GM18498 (cell line): Measurements from ENCODE around the gene TRPM3.

Experiments
- ATAC-seq: cut with Tn5 transposase; IDR thresholded peaks from one replicate; pipeline ENCODE4 v1.9.1; 2021; ENCODE audit warnings: mild to moderate bottlenecking, moderate library complexity; ENCODE audit not compliant: unreplicated experiment

Gene TRPM3

DNA sequence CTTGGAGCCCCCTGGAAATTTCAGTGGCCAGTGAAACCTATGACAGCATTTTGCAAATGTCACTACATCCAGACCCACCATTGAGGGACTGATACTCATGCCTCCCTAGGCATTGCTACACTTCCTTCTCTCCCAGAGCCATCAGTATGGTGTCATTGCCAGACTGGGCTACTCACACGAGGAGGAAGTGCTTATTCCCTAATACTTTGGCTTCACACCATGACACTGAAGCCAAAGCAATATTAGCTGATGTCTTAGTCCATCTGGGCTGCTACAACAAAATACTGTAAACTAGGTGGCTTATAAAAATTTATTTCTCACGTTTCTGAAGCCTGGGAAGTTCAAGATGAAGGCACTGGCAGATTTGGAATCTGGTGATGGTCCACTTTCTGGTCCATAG, 22.6 kb downstream of the TRPM3 start:
- ATAC-seq: no peak

DNA sequence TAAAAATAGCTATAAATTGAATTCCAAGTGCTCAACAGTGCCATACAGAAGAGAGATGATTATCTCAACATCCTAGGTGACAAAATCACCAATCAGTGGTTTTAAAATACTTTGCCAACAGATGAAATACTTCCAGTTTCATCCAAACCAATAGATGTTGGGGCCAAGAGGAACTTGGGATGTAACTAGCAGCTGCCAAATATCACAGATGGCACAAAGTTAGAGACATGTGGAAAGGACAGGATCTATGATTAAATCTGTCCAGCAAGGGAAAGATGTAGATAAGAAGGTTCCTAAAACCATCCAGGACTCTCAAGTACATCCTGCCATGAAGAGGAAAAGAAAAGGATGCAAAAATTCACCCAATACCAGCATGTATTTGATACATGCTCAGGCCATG, 23.8 kb downstream of the TRPM3 start:
- ATAC-seq: no peak

DNA sequence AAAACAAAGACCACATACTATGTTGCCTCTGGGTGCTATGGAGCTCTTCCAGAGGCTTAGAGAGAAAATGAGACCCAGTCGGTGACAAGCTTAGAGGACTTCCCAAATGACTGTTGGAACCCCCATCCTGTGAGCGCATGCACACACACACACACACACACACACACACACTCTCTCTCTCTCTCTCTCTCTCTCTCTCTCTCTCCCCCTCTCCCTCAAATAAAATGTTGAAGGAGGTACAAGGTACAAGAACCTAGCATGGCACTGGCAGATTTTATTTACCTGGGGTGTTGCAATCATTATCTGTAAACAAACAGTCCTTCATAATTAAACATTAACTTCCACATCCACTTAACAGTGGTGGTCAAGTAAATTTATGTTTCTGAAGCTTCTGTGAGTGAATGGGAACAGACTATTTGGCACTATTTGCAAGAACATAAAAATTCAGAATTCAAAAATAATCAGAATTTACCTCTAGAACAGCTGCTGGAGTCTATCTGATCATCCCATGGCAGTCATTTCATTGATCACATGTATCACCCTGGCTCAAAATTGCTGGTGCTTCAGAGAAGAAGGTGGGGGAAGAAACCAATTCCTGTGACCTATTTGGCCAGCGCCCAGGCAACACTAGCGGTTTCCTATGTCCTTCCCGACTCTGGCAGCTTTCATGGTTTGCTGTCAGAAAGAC, 24.9 kb downstream of the TRPM3 start:
- no peak for ATAC-seq

DNA sequence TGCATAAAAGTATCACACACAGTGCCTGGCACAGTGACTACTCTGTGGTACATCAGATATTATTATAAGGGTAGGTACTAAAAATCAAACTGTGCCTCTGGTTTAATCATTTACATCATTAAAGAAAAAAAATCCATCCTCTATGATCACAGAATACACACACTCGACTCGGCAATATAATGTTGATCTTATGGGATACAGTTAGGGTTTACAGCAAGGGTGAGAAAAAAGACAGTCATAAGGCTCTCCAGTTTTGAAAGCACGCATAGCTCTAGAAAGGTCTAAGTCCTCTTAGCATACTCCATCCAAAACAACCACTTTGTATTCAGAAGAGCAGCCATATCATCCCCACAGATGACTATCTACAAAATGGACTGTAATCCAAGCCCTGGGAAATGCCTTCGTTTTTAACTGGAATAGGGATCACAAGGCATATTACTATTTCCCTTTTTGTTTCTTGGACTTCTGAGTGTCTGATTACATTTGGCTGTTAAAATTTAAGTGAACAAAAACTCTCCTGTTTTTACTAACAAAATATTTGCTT, 26.6 kb downstream of the TRPM3 start:
- ATAC-seq: no peak

DNA sequence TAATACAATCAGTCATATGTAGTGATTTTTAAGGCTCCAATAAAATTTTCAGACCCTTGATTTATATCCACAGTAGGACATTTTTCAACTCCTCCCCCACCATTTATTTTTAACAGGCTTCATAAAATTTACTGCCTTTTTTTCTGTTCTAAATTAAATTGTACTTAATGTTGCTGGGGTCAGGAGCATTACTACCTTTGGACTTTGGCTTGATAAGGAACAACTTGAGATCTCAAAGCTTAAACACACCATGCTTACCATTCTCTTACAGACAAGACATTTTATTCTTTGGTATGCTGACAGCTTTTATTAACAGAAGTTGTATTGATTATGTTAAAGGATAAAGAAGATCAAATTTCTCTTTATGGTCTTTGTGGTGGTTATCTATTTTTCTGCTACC, 30.5 kb downstream of the TRPM3 start:
- no peak for ATAC-seq

DNA sequence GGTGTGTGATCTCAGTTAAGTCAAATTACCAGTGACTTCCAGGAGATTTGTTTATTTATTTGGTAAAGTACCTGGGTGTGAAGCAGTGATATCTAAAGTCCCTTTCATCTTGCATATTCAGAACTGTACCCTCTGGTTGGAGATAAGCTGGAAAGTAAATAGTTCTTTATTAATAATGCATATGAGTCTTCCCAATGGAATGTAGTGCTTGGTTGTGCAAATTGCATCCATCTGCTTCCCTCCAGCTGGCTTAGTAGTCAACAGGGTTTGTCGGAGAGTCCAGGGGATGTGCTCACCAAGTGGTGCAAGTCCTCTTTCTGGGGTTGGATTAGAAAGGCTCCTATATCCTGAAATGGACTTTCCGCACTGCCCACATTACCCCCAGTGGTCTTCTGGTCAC, 42.0 kb downstream of the TRPM3 start:
- no peak for ATAC-seq

DNA sequence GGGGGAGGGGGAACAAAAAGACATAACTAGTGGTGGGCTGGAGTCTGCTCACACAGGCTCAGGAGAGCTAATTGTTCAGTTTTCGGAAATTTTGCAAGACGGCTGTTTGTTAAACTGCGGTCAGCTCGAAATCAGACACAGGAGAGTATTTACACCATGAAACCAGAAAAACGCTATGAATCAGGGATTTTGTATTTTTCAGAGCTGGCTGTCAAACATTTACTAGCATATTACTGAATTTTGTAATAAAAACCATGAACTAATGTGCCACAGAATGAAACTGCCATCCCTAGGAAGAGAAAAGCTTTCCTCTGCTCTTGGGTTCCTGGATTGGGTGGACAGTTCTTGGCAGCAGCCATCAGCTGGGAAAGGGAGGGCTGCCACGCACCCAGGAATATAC, 45.3 kb downstream of the TRPM3 start:
- no peak for ATAC-seq

DNA sequence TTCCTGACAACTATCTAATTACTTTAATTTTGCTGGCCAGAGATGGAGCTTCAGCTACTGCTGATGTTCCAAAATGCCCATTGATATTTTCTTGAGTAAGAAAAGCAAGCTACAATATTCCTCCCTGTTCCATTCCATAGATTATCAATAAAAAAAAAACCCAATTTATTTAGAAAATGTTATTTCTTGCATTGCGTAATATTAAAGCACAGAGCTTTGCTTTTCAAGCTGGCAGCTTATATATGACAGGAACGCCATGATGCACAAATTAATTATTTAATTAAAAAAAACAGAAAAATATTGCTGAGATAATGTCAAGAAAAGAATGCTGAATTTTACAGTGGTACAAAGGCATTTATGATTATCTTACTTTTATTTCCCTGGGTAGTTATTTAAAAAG, 47.9 kb downstream of the TRPM3 start:
- no peak for ATAC-seq

DNA sequence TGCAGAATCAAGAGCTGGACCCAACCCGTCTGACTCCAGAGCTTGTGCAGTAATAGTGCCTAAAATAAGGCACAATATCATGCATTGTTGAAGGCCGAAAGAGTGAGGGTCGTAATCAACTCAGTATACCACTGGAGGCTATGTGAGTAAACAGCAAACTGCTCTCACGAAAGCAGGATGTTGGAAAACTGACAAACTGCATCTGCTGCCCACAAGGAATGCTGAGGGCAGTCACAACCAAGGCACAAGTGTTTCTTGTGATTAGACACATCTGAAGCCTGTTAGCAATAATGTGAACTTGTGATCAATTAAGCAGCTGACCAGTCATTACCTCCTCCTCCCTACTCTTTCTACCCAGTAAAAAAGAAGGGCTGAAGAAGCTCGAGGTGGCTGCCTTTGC, 48.8 kb downstream of the TRPM3 start:
- no peak for ATAC-seq

DNA sequence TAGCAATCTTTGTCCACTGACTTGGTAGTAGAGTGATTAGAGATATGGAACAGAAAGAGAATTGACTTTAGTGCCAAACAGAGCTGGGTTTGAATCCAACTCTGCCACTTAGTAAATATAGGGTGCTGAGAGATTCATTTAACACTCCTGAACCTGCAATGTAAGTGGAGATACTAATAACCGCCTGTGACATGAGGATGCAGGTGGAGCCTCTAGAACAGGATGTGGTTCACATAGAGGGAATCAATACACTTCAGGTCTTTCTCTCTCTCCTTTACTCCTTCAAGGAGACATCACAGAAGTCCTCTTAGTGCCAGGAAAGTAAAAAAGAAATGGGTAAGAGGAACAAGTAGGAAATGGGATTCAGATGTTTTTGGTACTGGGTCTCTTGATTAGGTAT, 49.8 kb downstream of the TRPM3 start:
- no peak for ATAC-seq

DNA sequence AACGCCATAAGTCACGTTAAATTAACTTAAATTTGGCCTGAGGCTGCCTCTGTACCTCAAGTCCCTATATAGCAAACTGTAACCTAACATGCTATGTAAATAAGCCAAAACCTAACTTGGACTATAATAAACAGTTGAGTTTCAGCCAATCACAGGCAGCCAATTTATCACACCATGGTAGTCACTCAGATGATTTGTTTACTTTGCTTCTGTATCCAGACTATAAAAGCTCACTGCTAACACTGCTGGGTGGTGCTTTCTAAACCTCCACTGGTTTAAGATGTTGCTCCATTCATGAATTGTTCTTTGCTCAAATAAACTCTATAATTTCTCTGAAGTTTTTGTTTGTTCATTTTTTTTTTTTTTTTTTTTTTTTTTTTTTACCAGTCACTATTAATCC, 62.8 kb downstream of the TRPM3 start:
- no peak for ATAC-seq

DNA sequence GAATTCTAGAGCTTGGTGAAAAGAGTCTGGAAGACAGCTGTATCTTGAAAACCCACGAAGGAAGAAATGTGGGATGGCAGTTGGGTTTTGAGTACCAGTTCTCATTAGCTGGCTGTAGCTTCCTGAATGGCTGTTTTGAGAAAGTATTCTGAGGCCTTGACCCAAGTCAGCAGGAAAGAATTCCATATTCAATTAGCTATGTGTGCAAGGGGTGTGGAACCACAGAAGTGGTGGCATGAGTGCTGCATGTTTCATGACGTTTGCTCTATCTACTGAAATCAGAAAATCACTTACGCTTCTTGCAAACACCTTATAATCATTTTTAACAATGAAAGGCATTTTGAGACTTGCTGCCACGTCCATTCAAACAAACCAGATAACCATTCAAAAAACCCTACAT, 69.1 kb downstream of the TRPM3 start:
- no peak for ATAC-seq

DNA sequence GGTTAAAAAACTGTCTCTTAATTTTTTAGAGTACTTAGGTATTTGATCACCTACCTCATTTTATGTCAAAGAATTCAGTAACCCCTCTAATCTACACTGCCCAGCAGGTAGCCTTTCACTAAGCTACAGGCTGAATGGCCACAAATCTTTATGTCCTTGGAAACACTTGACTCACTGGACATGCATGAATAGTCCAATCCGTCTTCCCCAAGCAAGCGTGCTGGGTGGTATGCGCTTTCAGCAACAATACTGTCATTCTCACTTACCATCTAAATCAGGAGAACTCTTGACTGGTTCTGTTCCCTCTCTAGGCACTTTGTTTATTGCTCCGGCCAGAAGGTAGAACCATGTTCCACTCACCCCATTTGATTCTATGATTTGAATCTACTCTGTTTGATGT, 73.1 kb downstream of the TRPM3 start:
- no peak for ATAC-seq

DNA sequence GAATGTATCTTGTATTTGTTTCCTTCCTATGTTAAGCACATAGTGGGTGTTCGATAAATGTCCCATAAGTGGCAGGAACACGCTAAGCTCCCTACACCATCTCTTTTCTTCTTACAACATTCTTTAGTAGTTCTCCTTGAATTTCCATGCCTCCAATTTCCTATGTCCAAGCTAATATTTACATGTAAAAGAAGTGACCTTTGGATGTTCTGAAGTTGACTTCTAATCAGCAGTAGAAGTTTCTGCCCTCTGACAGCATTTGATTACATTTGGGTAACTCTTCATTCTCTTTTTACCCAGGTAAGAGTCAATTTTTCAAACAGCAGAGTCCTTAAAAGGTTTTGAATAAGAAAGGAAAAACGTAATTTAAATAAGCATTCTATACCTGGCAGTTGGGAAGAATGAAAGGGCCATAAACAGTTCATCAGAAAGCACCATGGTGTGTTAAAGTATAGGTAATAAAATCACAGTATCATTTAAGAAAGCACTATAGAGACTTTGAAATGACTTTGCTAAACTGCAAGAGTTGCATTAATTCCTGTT, 78.9 kb downstream of the TRPM3 start:
- ATAC-seq: no peak

DNA sequence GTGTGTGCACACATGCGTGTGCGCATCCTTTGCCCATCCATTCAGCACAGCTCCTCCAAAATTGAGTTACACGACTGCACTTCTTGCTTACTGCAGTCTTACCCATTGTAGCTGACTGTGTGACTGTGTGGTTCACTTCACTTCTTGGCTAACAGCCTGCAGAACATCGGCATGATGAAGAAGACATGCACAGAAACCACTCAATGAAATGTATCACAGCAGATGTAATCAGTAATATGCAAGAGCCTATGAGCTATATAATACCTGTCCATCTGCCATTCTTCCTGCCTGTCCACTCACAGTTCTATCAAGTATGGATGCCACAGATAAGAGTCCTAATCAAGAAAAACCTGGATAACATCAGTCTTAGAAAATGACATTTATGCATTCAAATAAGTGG, 83.9 kb downstream of the TRPM3 start:
- no peak for ATAC-seq

DNA sequence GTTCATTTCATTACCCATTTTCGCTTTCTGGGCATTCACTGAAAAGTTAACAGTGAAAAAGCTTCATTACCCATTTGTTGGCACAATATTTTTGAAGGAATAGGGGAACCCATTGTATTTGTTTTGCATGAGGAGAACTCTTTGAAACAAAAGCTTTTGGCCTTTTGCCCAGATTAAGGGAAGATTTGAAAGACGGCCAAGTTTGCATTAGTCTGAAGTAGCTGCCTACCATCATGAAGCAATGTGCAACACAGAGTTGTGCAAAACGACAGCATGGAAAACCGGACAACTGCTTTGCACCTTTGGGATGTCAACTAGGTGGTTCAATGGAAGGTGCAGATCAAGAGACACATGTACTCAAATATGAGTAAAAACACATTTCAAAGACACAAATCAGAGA, 84.9 kb downstream of the TRPM3 start:
- no peak for ATAC-seq

DNA sequence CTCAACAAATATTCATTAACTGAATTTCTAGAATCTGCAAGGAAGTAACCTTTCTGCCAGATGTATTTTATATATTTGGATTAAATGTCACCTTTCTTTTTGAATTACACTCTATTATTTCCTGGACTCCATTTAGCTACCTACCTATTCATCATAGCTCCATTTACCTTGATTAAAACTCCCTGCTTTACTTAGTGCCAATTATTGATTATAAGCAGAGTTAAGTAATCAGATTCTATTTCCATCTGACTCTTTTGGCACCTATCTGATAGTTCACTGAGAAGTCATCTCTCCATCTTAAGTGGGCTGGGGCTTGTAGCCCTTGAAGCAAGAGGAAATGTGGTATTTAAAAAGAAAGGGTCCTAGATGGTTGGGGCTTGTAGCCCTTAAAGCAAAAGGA, 88.6 kb downstream of the TRPM3 start:
- ATAC-seq: no peak

DNA sequence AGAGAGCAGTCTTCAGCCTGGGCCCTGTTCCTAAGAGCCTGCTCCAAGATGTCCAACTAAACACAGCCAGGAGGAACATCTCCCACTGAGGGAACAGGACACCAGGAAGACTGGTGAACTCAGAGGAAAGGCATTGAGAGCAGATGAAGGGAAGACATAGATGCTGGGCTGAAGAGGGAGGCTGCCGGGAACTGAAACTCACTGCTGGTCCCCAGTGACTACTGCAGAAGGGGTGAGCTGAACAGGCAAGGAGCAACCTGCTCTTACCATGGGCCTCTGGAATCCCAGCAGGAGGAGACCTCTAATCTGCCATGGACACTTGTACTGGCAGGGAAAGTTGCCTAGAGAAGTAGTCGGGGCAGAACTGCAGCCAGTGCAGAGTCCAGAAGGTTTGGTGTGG, 95.7 kb downstream of the TRPM3 start:
- ATAC-seq: no peak

DNA sequence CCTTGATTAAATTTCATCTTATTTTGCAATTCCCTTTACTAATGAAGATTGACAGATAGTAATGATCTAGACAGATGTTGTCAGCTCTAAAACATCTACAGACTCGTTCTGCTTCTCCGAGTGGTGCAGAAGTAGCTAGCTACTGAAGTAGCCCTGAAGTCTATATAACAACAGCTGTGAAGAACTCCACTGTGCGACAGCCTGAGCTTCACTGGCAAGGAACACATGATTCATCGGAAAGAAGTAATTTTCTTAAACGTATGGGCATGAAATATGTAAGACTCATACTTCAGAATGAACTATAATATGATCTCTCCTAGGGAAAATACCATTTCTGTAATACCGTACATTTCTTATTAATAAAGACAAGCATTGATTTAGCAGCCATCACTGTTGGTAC, 96.2 kb downstream of the TRPM3 start:
- no peak for ATAC-seq

DNA sequence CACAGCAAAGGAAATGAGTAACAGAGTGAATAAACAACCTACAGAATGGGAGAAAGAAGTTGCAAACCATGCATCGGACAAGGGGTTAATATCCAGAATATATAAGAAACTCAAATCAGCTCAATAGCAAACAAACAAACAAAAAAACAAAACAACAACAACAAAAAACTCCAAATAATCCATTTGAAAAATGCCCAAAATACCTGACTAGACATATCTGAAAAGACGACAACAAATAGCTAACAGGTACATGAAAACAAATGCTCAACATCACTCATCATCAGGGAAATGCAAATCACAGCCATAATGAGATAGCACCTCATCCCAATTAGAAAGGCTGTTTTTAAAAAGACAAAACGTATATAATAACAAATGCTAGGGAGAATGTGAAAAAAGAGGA, 111.2 kb downstream of the TRPM3 start:
- ATAC-seq: no peak

DNA sequence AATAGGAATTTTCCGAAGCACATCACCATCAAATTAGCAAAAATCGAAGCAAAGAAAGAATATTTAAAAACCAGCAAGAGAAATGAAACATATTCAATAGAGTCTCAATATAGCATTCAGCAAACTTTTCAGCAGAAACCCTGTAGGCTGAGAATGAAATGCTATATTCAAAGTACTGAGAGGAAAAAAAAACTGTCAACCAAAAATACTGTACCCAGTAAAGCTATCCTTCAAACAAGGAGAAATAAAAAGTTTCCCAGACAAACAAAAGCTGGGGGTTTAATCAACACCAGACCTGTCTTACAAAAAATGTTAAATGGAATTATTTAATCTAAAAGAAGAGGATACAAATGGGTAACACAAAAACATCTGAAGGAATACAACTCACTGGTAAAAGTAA, 116.0 kb downstream of the TRPM3 start:
- ATAC-seq: no peak

DNA sequence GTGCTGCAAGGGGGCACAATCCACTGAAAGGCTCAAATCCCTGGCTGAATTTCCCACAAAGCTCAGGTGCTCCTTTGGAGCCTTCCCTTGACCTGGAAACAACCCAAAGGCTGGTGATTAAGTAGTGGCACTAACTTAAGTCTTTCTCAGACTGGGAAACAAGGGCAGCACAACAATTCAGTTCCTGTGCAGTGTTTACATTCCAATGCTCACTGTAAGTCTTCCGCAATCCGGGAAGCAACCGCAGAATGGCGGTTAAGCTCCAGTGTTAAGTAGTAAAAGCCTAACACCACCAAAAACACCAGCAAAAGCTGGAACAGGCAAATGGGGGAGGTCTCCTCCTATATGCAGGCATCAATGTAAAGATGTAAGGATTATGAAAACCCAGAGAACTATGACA, 117.2 kb downstream of the TRPM3 start:
- ATAC-seq: no peak

DNA sequence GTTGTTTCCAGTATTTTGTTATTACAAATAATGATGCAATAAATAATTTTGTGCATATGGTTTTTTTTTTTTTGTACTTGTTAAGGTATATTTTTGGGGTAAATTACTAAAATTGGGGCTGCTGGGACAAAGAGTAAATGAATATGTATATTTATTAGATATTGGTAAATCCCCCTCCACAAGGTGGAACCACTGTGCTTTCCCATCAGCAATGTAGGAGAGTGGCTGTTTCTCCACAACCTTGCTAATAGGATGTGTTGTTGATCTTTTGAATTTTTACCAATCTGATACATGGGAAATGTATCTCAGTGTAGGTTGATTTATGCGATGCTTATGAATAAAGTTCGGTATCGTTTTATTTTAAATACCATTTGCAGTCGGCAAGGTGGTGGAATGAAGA, 118.1 kb downstream of the TRPM3 start:
- no peak for ATAC-seq
